ENCODE results near the gene PLCG1.

The PLCG1 gene

GRCh38 chr20:41180599-41181333, 43.4 kb downstream of the PLCG1 start:
- H3K4me3 ChIP-seq (replicated peaks; ENCODE audit: low read depth, low read length) = no peak overlapping the region
- TF ChIP-seq CTCF (IDR thresholded peaks at IDR 0.05; ENCODE audit: low read length, missing control alignments) = no peak
- no peak for DNase-seq (ENCODE audit: low read depth)

GRCh38 chr20:41181567-41181966, 44.2 kb downstream of the PLCG1 start:
- no peak overlapping the region for H3K4me3 ChIP-seq (replicated peaks; ENCODE audit: low read depth, low read length)
- no peak for TF ChIP-seq CTCF (IDR thresholded peaks at IDR 0.05; ENCODE audit: low read length, missing control alignments)
- DNase-seq (ENCODE audit: low read depth) = no peak

GRCh38 chr20:41182296-41183212, 45.2 kb downstream of the PLCG1 start:
- no peak for DNase-seq (ENCODE audit: low read depth)
- no peak overlapping the region for H3K4me3 ChIP-seq (replicated peaks; ENCODE audit: low read depth, low read length)
- no peak for TF ChIP-seq CTCF (IDR thresholded peaks at IDR 0.05; ENCODE audit: low read length, missing control alignments)

- TF ChIP-seq CTCF (IDR thresholded peaks at IDR 0.05; ENCODE audit: low read length, missing control alignments) = no peak
- H3K4me3 ChIP-seq (replicated peaks; ENCODE audit: low read depth, low read length) = no peak overlapping the region
- no peak for DNase-seq (ENCODE audit: low read depth)
Observed at GRCh38 chr20:41183391-41183790, 46.0 kb downstream of the PLCG1 start.

GRCh38 chr20:41183831-41184230, 46.5 kb downstream of the PLCG1 start:
- H3K4me3 ChIP-seq (replicated peaks; ENCODE audit: low read depth, low read length) = no peak overlapping the region
- DNase-seq (ENCODE audit: low read depth) = no peak
- TF ChIP-seq CTCF (IDR thresholded peaks at IDR 0.05; ENCODE audit: low read length, missing control alignments) = no peak

- no peak for DNase-seq (ENCODE audit: low read depth)
- no peak overlapping the region for H3K4me3 ChIP-seq (replicated peaks; ENCODE audit: low read depth, low read length)
- TF ChIP-seq CTCF (IDR thresholded peaks at IDR 0.05; ENCODE audit: low read length, missing control alignments) = no peak
Observed at GRCh38 chr20:41185013-41185757, 47.8 kb downstream of the PLCG1 start.
